GM20000 (cell line): ENCODE results near the gene NNT.

Experiments used
- DNase-seq: peaks from one replicate; pipeline ENCODE4 v3.0.0; 2012; ENCODE audit warnings: low spot score
- TF ChIP-seq, protein P1 (sequence below): IDR thresholded peaks from 2 replicates; pipeline ENCODE4 v1.5.1; 2012; ENCODE audit warnings: mild to moderate bottlenecking, control low read depth; ENCODE audit errors: extremely low read depth, missing control alignments

Gene NNT

DNA sequence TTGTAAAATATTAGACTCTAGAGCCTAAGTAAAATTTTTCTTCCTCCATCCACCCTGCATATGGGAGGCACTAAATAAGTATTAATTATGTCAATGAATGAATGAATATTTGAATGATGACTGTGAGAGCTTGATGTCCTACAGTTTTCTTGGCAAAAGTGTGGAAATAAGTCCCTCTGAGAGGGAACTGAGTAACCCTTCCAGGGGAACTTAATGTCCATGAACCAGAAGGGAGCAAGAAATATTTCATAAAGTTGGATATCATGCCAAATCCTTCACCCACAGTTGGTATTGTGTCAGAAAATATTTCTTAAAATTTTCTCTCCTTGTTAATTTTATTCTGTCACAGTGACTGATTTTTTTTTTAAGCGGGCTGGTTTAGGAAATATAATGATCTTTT is 36.6 kb downstream of the NNT start:
- TF ChIP-seq, protein P1, sequence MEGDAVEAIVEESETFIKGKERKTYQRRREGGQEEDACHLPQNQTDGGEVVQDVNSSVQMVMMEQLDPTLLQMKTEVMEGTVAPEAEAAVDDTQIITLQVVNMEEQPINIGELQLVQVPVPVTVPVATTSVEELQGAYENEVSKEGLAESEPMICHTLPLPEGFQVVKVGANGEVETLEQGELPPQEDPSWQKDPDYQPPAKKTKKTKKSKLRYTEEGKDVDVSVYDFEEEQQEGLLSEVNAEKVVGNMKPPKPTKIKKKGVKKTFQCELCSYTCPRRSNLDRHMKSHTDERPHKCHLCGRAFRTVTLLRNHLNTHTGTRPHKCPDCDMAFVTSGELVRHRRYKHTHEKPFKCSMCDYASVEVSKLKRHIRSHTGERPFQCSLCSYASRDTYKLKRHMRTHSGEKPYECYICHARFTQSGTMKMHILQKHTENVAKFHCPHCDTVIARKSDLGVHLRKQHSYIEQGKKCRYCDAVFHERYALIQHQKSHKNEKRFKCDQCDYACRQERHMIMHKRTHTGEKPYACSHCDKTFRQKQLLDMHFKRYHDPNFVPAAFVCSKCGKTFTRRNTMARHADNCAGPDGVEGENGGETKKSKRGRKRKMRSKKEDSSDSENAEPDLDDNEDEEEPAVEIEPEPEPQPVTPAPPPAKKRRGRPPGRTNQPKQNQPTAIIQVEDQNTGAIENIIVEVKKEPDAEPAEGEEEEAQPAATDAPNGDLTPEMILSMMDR: no peak
- no peak for DNase-seq

DNA sequence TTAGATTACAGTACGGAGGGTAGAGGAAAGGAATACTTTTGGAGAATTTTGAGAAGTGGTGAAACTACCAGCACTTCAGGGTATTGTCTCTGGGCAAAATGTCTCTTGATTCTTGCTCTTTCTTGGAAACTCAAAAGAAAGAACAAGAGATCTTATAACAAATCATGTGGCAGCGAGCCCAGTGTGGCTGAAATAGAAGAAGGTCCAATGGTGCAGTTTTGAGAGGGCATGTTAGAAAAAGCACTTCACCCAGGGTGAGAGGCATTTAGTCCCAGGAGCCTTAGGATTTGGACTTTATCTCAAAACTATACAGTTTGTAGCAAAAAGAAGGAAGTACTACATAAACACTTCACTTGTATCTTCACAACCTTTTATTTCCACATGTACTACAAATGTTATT is 39.4 kb downstream of the NNT start:
- DNase-seq: no peak
- TF ChIP-seq, protein P1: no peak

DNA sequence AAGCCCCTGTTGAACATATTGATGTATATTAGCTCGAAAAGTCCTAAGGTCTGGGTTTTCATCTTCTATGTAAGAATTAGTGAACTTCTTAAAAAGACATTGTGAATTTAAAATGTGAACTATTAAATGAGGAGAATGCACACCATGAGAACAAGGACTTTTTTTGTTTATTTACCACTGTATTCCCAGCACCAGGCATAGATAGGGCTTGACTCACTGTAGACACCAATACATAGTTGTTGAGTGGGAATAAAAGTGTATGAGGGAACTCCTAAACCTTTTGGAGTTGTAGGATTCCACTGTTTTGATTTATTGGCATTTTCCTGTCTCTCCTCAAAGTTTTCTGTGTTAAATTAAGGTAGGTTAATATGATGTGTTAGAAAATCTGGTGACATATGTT is 40.3 kb downstream of the NNT start:
- TF ChIP-seq, protein P1: no peak
- no peak for DNase-seq

DNA sequence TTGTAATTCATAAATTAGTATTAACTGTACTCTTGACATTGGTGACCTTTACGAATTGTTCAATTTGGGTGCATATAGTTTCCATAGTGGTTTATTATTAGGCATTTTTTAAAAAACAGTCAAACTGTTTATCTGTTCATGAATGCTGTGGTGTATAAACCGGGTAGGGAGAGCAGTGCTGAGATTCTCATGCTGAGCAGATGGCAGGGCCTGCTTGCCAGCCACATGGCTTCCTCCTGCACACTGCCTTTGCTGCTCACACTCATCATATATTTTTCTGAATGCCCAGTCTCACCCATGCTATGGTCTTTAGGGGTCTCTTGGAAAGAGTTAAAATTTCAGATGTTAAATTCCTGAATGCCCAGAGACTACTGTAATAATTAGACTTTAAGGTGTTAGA is 40.8 kb downstream of the NNT start:
- TF ChIP-seq, protein P1: no peak

DNA sequence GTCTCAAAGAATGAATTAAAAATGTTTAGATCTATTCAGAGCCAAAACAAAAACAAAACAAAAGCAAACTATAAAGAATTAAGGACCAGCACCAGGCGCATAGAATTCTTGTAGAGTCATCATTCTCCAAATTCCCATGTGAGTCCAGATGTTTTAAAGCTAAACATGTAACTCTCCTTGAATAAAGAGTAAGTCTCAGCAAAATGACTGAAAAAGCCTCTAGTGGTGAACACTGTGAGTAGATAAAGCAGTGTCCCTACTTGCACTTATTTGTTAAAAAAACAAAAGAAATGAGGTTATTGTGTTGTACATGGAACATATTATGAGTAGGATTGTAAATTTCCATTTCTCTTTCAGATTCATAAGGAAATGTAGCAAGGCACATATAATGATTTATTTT is 44.0 kb downstream of the NNT start:
- TF ChIP-seq, protein P1: no peak
- DNase-seq: no peak

More for the DNA sequence above, 40.8 kb downstream of the NNT start:
- DNase-seq: no peak

DNA sequence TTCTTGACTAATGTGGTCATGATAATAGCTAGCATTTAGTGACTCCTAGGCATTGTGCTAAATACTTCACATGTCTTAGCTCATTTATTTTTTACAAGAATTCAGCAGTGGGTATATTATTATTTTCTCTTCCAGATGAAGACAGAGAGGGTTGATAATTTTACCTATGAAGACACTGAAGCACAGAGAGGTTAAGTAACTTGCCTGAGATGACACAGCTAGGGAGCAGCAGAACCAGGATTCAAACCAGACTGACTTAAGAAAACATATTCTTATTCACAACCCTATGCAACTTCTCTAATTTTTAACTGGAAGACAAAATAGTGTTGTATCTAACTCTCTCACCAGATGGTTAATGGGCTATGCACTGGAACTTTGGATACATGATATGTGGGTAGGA is 44.8 kb downstream of the NNT start:
- no peak for DNase-seq
- TF ChIP-seq, protein P1: no peak

DNA sequence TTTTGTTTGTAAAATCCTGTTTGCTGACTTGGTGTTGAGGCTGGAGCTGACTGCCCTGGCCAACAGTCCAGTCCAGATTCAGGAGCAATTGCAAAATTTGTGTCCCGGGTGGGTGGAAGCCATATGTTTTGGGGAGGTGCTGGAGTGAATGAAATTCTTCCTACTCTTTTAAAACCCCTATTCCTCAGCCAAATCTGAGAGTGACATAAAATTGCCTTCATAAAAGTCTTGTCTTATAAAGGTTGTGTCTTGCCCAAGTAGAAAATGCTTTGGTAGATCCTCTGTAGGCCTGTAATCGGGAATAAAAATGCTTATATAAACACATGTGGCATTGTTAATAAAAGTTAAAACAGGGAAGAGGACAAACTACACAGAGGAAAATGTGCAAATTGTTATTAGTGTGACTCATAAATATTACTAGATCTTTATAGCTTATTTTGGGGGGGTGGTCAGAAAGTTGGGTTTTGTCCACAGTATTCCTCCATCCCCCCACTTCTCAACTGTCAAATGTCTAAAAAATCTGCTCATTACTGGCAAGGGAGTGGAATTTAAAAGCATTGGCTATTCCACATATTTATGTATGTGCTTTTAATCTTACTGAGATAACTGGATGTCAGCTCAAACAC is 45.6 kb downstream of the NNT start:
- TF ChIP-seq, protein P1: no peak
- DNase-seq: no peak
